HepG2 (cell line): Measurements from ENCODE around the gene CADM1. TPM values are rescaled to one million over a fixed set of nuclear protein-coding genes. Genes with fewer than 3 reads are reported as not detected.

ENCODE experiments used
- ATAC-seq: fragments of 200-7000 bp; cut with Tn5 transposase; 3 replicates; pipeline ENCODE4 v1.9.1; 2020; ENCODE audit warnings: mild to moderate bottlenecking, moderate library complexity
- BruUV-seq: library from RNA; stranded (reverse); fragments of 400-500 nt; replicated peaks from 2 replicates; lab custom pipeline; 2021; lab: Mats Ljungman, UMichigan
- CTCF ChIA-PET: fragments of 300-600 bp; formaldehyde crosslinking; extraction: SDS; loops from one replicate; lab custom pipeline; 2021; ENCODE audit warnings: low total read pairs, inconsistent platforms, low intra/inter-chr PET ratio; lab: Yijun Ruan, JAX
- POLR2A ChIA-PET: fragments of 350-600 bp; sonication (Branson Sonifier 250); formaldehyde crosslinking; loops from one replicate; lab custom pipeline; 2020; ENCODE audit warnings: antibody characterized with exemption, inconsistent platforms; lab: Yijun Ruan, JAX
- DNase-seq: peaks from one replicate; pipeline ENCODE4 v3.0.0-alpha.2; 2015; ENCODE audit warnings: low spot score
- FAIRE-seq: peaks from 3 replicates; lab custom pipeline; 2011; peaks lifted over from hg19 to GRCh38; lab: Jason Lieb, UNC
- H2AFZ ChIP-seq: one replicate; pipeline ENCODE4 v1.6.1; 2011; ENCODE audit warnings: low read length, inconsistent platforms
- H3K27ac ChIP-seq: fragments of 300-600 bp; 3 replicates; pipeline ENCODE4 v1.8.0; 2011; ENCODE audit warnings: mixed run types, mild to moderate bottlenecking, mixed read lengths, low read length, inconsistent platforms; ENCODE audit not compliant: insufficient read depth; ENCODE audit errors: extremely low read length
- H3K27me3 ChIP-seq, 2 experiments: fragments of 200-600 bp in 1 of 2; 2 replicates in 1 of 2; 3 replicates in 1 of 2; pipeline versions ENCODE4 v1.6.0 to v1.8.0; 2011; ENCODE audit warnings: low read length in 2 of 2, mild to moderate bottlenecking in 2 of 2, moderate library complexity in 2 of 2, inconsistent platforms in 1 of 2; ENCODE audit not compliant: insufficient read depth in 2 of 2, control insufficient read depth in 1 of 2
- H3K36me3 ChIP-seq, 2 experiments: fragments of 200-600 bp in 1 of 2; replicated peaks in 1 of 2; 2 replicates in 1 of 2; 3 replicates in 1 of 2; pipeline versions ENCODE4 v1.5.1 to v1.8.0; 2011; ENCODE audit warnings: low read length in 2 of 2, inconsistent platforms in 1 of 2; ENCODE audit not compliant: insufficient read depth in 2 of 2, control insufficient read depth in 1 of 2
- H3K4me1 ChIP-seq: 2 replicates; pipeline ENCODE4 v1.5.1; 2012; ENCODE audit warnings: low read length, inconsistent platforms; ENCODE audit not compliant: insufficient read depth
- H3K4me2 ChIP-seq: 2 replicates; pipeline ENCODE4 v1.6.0; 2011; ENCODE audit warnings: low read depth, low read length, inconsistent platforms
- H3K4me3 ChIP-seq, 3 experiments: fragments of 200-600 bp in 1 of 3; sonication (generic), shearing (Covaris generic) in 1 of 3; replicated peaks in 1 of 3; 2 replicates each; pipeline ENCODE4 v1.5.1; 2011 to 2016; ENCODE audit warnings: low read length in 3 of 3, inconsistent platforms in 2 of 3, low read depth in 2 of 3, mild to moderate bottlenecking in 2 of 3, control low read depth in 1 of 3, mixed read lengths in 1 of 3; ENCODE audit not compliant: insufficient read depth in 1 of 3
- H3K79me2 ChIP-seq: one replicate; pipeline ENCODE4 v1.6.1; 2011; ENCODE audit warnings: low read length, inconsistent platforms; ENCODE audit not compliant: insufficient read depth
- H3K9ac ChIP-seq: 2 replicates; pipeline ENCODE4 v1.6.0; 2011; ENCODE audit warnings: mild to moderate bottlenecking, low read depth, low read length, inconsistent platforms; ENCODE audit not compliant: insufficient read depth
- H3K9me3 ChIP-seq: 2 replicates; pipeline ENCODE4 v1.5.1; 2012; ENCODE audit warnings: mild to moderate bottlenecking, low read length
- H4K20me1 ChIP-seq: 2 replicates; pipeline ENCODE4 v1.6.0; 2011; ENCODE audit warnings: inconsistent platforms, mild to moderate bottlenecking, low read length, moderate library complexity; ENCODE audit not compliant: insufficient read depth
- ESRRA ChIP-seq: sonication (generic); formaldehyde crosslinking; IDR thresholded peaks from 2 replicates; pipeline ENCODE4 v1.5.1; 2020; ENCODE audit warnings: mild to moderate bottlenecking, low read depth, missing genetic modification reagents
- FIP1L1 ChIP-seq: fragments of 200-400 bp; formaldehyde crosslinking; IDR thresholded peaks from 2 replicates; pipeline ENCODE4 v1.6.1; 2018; ENCODE audit warnings: low read depth, mild to moderate bottlenecking, low read length, moderate library complexity, borderline replicate concordance; ENCODE audit not compliant: insufficient read depth
- FOXK1 ChIP-seq: sonication (generic); formaldehyde crosslinking; IDR thresholded peaks from 2 replicates; pipeline ENCODE4 v1.4.0; 2020; ENCODE audit warnings: low read depth, missing genetic modification reagents, borderline replicate concordance
- NPAS2 ChIP-seq: sonication (generic); formaldehyde crosslinking; IDR thresholded peaks from 2 replicates; pipeline ENCODE4 v1.8.0; 2022; ENCODE audit warnings: mild to moderate bottlenecking, missing genetic modification reagents, borderline replicate concordance
- RELA ChIP-seq: sonication (generic); formaldehyde crosslinking; IDR thresholded peaks from 2 replicates; pipeline ENCODE4 v1.4.0; 2020; ENCODE audit warnings: missing genetic modification reagents
- SALL1 ChIP-seq: sonication (generic); formaldehyde crosslinking; IDR thresholded peaks from 2 replicates; pipeline ENCODE4 v1.8.0; 2022; ENCODE audit warnings: mild to moderate bottlenecking, missing genetic modification reagents
- YY1 ChIP-seq: IDR thresholded peaks from 2 replicates; pipeline ENCODE4 v1.6.1; 2011; ENCODE audit warnings: low read length, low read depth, moderate library complexity, mild to moderate bottlenecking; ENCODE audit not compliant: insufficient read depth, insufficient replicate concordance
- ZNF235 ChIP-seq: sonication (generic); formaldehyde crosslinking; IDR thresholded peaks from 2 replicates; pipeline ENCODE4 v1.8.1; 2023; ENCODE audit warnings: mild to moderate bottlenecking, missing genetic modification reagents, borderline replicate concordance
- ZNF547 ChIP-seq: sonication (generic); formaldehyde crosslinking; IDR thresholded peaks from 2 replicates; pipeline ENCODE4 v1.5.1; 2020; ENCODE audit warnings: mild to moderate bottlenecking, missing genetic modification reagents
- WGBS: methylation state at CpG from one replicate; pipeline ENCODE4 v1.1.6; 2017; ENCODE audit warnings: low lambda C conversion rate; 5-methylcytosine and 5-hydroxymethylcytosine counted together
- in situ Hi-C: cut with HindIII; loops from 2 replicates; pipeline ENCODE4 v1.10.0; 2017; ENCODE audit warnings: low pct_unique_long_range_greater_than_20kb; ENCODE audit not compliant: extremely low pct_ligation_motif_present
- intact Hi-C: fragments of 100-400 bp; cut with micrococcal nuclease; formaldehyde crosslinking; loops from one replicate; pipeline ENCODE4 v1.10.0; 2022; ENCODE audit not compliant: unreplicated experiment
- polyA plus RNA-seq, 8 experiments: library from polyadenylated mRNA; depleted of rRNA in 3 of 8; stranded (reverse) in 7 of 8; unstranded in 1 of 8; fragments of >200 nt; fragmentation: Illumina TruSeq in 4 of 8; extraction: Trizol in 4 of 8; gene quantifications; 2 replicates each; pipeline versions ENCODE4 v1.2.1 to v1.2.3, GENCODE V29; 2011 to 2016; ENCODE audit warnings: low read depth in 4 of 8, missing spikeins in 1 of 8, mixed read lengths in 1 of 8; ENCODE audit not compliant: insufficient read depth in 1 of 8
- total RNA-seq, 5 experiments: library from RNA; depleted of rRNA; stranded (reverse); fragments of >200 nt; fragmentation: Illumina TruSeq; extraction: Trizol; gene quantifications; 2 replicates each; pipeline ENCODE4 v1.2.3, GENCODE V29; 2016; ENCODE audit warnings: low read depth in 1 of 5
- TF ChIP-seq, protein P1 (sequence below): sonication (generic); formaldehyde crosslinking; conservative IDR thresholded peaks from 2 replicates; pipeline ENCODE4 v1.4.0; 2020; ENCODE audit warnings: missing genetic modification reagents

Gene CADM1
- total and polyA plus RNA-seq, 2 of the 13 experiments (the other 11 are each of a cell fraction or from before 2014, with no cell fraction given), result 71.3 to 122 TPM

DNA sequence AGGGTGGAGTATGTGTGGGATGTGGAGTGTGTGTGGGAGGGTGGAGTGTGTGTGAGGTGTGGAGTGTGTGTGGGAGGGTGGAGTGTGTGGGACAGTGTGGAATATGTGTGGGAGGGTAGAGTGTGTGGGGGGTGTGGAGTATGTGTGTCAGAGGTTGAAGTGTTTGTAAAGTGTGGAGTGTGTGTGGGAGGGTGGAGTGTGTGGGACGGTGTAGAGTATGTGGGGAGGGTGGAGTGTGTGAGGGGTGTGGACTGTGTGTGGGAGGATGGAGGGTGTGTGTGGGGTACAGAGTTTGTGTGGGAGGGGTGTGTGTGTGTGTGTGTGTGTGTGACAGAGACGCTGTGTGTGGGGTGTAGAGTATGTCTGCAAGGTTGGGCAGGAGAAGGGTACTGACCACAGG is 355.5 kb downstream of the CADM1 start:
- no peaks in the 10 kb centered on the region for H3K9me3 ChIP-seq
- H2AFZ ChIP-seq, result no peak overlapping the region
- H3K27me3 ChIP-seq, result no peaks in the 10 kb centered on the region; a peak in 2 of 5 replicates
- H3K27ac ChIP-seq, result no peak overlapping the region
- no TSS peak for BruUV-seq
- CTCF ChIA-PET, result no interaction called here
- no peaks in the 10 kb centered on the region for H3K79me2 ChIP-seq
- POLR2A ChIA-PET, result no interaction called here
- no peaks in the 10 kb centered on the region for H4K20me1 ChIP-seq
- no peak overlapping the region for H3K4me2 ChIP-seq
- DNase-seq (no peak), FAIRE-seq (no peak), ATAC-seq (no peak)
- in situ Hi-C loops, result no loop called here
- H3K4me1 ChIP-seq, result no peaks in the 10 kb centered on the region
- no peak overlapping the region for H3K4me3 ChIP-seq
- no peaks in the 10 kb centered on the region for H3K36me3 ChIP-seq
- intact Hi-C loops, result no loop called here
- TF ChIP-seq, protein P1, sequence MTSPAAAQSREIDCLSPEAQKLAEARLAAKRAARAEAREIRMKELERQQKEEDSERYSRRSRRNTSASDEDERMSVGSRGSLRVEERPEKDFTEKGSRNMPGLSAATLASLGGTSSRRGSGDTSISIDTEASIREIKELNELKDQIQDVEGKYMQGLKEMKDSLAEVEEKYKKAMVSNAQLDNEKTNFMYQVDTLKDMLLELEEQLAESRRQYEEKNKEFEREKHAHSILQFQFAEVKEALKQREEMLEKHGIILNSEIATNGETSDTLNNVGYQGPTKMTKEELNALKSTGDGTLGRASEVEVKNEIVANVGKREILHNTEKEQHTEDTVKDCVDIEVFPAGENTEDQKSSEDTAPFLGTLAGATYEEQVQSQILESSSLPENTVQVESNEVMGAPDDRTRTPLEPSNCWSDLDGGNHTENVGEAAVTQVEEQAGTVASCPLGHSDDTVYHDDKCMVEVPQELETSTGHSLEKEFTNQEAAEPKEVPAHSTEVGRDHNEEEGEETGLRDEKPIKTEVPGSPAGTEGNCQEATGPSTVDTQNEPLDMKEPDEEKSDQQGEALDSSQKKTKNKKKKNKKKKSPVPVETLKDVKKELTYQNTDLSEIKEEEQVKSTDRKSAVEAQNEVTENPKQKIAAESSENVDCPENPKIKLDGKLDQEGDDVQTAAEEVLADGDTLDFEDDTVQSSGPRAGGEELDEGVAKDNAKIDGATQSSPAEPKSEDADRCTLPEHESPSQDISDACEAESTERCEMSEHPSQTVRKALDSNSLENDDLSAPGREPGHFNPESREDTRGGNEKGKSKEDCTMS, result no peak
- TF ChIP-seq FOXK1 (CRISPR knock-in tag), result no peak
- TF ChIP-seq ESRRA (CRISPR knock-in tag), result no peak
- no peak for TF ChIP-seq ZNF235 (CRISPR knock-in tag)
- no peak for TF ChIP-seq SALL1 (CRISPR knock-in tag)
- no peak for TF ChIP-seq FIP1L1
- TF ChIP-seq NPAS2, result no peak
- no peak for TF ChIP-seq RELA (CRISPR knock-in tag)
- no peak for TF ChIP-seq ZNF547 (CRISPR knock-in tag)
- no peak for TF ChIP-seq YY1
- WGBS, result 72% methylated on average over 2 of the region's 2 CpGs
- H3K9ac ChIP-seq, result no peak overlapping the region
